ENCODE data around the gene NLRP4.

NLRP4 gene, protein sequence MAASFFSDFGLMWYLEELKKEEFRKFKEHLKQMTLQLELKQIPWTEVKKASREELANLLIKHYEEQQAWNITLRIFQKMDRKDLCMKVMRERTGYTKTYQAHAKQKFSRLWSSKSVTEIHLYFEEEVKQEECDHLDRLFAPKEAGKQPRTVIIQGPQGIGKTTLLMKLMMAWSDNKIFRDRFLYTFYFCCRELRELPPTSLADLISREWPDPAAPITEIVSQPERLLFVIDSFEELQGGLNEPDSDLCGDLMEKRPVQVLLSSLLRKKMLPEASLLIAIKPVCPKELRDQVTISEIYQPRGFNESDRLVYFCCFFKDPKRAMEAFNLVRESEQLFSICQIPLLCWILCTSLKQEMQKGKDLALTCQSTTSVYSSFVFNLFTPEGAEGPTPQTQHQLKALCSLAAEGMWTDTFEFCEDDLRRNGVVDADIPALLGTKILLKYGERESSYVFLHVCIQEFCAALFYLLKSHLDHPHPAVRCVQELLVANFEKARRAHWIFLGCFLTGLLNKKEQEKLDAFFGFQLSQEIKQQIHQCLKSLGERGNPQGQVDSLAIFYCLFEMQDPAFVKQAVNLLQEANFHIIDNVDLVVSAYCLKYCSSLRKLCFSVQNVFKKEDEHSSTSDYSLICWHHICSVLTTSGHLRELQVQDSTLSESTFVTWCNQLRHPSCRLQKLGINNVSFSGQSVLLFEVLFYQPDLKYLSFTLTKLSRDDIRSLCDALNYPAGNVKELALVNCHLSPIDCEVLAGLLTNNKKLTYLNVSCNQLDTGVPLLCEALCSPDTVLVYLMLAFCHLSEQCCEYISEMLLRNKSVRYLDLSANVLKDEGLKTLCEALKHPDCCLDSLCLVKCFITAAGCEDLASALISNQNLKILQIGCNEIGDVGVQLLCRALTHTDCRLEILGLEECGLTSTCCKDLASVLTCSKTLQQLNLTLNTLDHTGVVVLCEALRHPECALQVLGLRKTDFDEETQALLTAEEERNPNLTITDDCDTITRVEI

DNA sequence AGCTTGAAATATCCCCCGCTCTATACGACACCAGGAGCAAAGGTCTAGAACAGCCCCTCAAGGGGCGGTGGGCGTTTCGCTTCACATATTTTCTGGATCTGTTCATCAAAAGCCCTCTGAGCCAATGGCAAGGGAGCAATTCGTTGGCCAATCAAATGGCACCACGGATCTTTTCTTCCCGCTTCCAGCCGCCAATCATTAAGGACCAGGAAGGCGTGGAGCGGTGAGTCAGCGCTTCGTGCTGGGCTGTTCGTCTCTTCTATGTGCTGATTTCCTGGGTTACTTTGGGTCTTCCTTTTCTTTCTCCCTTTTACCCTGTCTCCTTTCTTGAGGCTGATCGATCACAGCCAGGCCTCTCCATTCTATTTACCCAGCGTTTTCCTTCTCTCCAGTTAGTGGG is at the start of gene NLRP4:
TSS of gene NLRP4 (plus strand) at position 201 of the 400 bp plus-strand sequence. CDS start 15,541 bp downstream, outside the sequence.
- in situ Hi-C loops (cut with MboI; ENCODE audit: low sequenced_read_pairs, unreplicated experiment) = no loop called here
- DNase-seq (ENCODE audit: low spot score) = no peak
- TF ChIP-seq, protein P1, sequence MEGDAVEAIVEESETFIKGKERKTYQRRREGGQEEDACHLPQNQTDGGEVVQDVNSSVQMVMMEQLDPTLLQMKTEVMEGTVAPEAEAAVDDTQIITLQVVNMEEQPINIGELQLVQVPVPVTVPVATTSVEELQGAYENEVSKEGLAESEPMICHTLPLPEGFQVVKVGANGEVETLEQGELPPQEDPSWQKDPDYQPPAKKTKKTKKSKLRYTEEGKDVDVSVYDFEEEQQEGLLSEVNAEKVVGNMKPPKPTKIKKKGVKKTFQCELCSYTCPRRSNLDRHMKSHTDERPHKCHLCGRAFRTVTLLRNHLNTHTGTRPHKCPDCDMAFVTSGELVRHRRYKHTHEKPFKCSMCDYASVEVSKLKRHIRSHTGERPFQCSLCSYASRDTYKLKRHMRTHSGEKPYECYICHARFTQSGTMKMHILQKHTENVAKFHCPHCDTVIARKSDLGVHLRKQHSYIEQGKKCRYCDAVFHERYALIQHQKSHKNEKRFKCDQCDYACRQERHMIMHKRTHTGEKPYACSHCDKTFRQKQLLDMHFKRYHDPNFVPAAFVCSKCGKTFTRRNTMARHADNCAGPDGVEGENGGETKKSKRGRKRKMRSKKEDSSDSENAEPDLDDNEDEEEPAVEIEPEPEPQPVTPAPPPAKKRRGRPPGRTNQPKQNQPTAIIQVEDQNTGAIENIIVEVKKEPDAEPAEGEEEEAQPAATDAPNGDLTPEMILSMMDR (IDR thresholded peaks at IDR 0.05; ENCODE audit: borderline replicate concordance, control extremely low read depth, extremely low read depth, insufficient read depth, missing control alignments) = no peak

DNA sequence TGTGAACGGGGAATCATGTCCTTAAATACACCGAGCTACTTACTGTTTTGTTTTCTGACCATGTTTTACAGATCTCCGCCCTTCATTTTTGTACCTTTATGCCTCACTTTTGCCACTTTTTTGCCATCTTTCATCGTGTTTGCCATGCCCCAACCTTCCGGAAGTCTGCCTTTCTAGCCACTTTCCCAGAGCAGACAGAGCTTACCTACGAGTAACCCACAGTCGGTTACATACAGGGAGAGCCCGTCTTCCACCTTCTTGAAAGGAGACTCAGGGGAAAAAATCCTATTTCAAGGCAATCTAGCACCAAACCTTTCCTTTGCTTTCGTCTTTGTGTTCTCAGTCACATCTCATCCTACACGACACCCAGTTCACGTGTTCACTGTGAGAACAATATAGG is 41.3 kb upstream of the NLRP4 start:
- TF ChIP-seq, protein P1 (IDR thresholded peaks at IDR 0.05; ENCODE audit: borderline replicate concordance, control extremely low read depth, extremely low read depth, insufficient read depth, missing control alignments) = no peak
- in situ Hi-C loops (cut with MboI; ENCODE audit: low sequenced_read_pairs, unreplicated experiment) = no loop called here
- DNase-seq (ENCODE audit: low spot score) = no peak

DNA sequence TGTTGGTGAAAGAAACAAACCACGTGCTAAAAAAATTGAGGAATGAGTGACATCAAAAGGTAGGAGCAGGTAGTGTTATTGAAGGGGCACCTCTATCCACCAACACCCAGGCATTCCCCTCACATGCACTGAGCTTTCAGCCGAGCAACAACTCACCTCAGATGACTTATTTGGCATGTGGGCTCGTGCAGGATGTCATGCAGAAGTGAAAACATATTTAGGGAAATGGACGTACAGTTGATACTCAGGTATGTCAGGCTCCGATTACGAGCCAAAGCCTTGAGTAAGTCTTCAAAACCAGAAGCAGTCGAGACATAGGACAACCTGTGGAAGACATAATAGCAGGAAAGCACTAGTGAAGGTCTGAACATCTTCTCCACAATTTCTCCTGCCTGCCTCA is 34.9 kb upstream of the NLRP4 start:
- in situ Hi-C loops (cut with MboI; ENCODE audit: low sequenced_read_pairs, unreplicated experiment) = no loop called here
- TF ChIP-seq, protein P1 (IDR thresholded peaks at IDR 0.05; ENCODE audit: borderline replicate concordance, control extremely low read depth, extremely low read depth, insufficient read depth, missing control alignments) = no peak
- DNase-seq (ENCODE audit: low spot score) = no peak

DNA sequence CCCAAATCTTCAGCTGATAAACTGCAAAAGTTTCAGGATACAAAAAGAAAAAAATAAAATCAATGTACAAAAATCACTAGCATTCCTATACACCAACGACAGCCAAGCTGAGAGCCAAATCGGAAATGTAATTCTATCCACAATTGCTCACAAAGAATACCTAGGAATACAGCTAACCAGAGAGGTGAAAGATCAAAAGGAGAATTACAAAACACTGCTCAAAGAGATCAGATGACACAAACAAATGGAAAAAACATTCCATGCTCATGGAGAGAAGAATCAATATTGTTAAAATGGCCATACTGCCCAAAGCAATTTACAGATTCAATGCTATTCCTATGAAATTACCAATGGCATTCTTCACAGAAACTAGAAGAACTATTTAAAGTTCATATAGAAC is 34.1 kb upstream of the NLRP4 start:
- TF ChIP-seq, protein P1 (IDR thresholded peaks at IDR 0.05; ENCODE audit: borderline replicate concordance, control extremely low read depth, extremely low read depth, insufficient read depth, missing control alignments) = no peak
- in situ Hi-C loops (cut with MboI; ENCODE audit: low sequenced_read_pairs, unreplicated experiment) = no loop called here
- no peak for DNase-seq (ENCODE audit: low spot score)

DNA sequence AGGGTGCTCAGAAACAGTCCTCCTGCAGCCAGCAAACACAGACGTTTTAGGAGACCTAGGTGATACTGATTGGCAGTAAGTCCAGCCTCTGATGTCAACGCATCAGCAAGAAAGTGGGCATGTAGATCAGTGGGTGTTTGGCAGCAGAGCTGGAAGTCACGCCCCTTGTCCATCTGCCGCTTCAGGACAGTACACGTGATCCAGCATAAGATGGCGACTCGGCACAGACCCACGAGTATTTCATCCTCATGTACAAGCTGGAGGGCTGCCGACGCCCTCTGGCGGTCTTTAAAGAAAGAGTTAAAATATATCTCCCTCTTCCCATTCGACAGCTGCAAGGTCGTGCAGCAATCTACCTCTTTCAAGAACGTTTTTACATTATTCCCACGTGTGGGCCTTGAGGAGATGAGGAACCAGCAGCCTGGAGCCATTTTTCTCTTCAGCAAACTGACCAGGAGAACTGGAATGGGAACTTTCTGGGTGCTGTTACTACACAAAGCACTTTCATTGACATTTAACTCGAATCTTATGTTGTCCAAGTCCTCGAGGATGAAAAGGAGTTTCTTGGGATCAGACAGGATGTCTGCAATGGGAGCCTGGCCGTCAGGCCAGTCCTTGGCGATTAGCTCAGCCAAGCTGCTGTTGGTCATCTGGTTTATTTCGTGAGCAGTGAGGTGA is 26.8 kb upstream of the NLRP4 start:
- peak; percentile 46 for DNase-seq (ENCODE audit: low spot score)
- TF ChIP-seq, protein P1 (IDR thresholded peaks at IDR 0.05; ENCODE audit: borderline replicate concordance, control extremely low read depth, extremely low read depth, insufficient read depth, missing control alignments) = peak; percentile 8
- in situ Hi-C loops (cut with MboI; ENCODE audit: low sequenced_read_pairs, unreplicated experiment) = no loop called here

DNA sequence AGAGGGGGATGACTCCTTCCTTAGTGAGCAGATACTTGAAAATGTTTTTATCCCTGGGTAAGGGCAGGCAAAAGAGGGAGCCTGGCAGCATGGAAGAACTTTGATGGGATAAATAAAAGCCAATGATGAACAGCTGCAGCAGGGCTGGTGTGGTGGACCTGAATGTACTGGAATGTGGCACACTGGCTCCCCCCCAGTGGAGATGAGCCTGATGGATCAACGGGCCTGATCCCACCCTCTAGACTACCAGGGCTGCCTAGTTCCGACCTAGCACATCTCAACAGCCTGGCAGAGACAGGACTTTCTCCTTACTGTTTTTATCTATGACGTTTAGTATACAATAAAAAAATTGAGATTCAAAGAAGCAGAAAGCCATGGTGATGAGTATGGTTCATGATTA is 25.0 kb upstream of the NLRP4 start:
- in situ Hi-C loops (cut with MboI; ENCODE audit: low sequenced_read_pairs, unreplicated experiment) = no loop called here
- TF ChIP-seq, protein P1 (IDR thresholded peaks at IDR 0.05; ENCODE audit: borderline replicate concordance, control extremely low read depth, extremely low read depth, insufficient read depth, missing control alignments) = no peak
- no peak for DNase-seq (ENCODE audit: low spot score)
